Stimulated activated CD4-positive, alpha-beta T cell treated with anti-CD3 and anti-CD28 coated beads, Interleukin-1b, Interleukin-23, amount 100 ng/mL, for 24 hours (primary cell): ENCODE measurements around the gene PPM1N.

ENCODE experiments used
- DNase-seq, 4 experiments: peaks; one replicate each; pipeline ENCODE4 v3.0.0-alpha.2; 2020; ENCODE audit warnings: low read depth in 4 of 4, low spot score in 1 of 4

PPM1N gene, protein sequence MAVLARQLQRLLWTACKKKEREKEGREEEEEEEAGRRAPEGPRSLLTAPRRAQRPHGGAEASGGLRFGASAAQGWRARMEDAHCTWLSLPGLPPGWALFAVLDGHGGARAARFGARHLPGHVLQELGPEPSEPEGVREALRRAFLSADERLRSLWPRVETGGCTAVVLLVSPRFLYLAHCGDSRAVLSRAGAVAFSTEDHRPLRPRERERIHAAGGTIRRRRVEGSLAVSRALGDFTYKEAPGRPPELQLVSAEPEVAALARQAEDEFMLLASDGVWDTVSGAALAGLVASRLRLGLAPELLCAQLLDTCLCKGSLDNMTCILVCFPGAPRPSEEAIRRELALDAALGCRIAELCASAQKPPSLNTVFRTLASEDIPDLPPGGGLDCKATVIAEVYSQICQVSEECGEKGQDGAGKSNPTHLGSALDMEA

DNA sequence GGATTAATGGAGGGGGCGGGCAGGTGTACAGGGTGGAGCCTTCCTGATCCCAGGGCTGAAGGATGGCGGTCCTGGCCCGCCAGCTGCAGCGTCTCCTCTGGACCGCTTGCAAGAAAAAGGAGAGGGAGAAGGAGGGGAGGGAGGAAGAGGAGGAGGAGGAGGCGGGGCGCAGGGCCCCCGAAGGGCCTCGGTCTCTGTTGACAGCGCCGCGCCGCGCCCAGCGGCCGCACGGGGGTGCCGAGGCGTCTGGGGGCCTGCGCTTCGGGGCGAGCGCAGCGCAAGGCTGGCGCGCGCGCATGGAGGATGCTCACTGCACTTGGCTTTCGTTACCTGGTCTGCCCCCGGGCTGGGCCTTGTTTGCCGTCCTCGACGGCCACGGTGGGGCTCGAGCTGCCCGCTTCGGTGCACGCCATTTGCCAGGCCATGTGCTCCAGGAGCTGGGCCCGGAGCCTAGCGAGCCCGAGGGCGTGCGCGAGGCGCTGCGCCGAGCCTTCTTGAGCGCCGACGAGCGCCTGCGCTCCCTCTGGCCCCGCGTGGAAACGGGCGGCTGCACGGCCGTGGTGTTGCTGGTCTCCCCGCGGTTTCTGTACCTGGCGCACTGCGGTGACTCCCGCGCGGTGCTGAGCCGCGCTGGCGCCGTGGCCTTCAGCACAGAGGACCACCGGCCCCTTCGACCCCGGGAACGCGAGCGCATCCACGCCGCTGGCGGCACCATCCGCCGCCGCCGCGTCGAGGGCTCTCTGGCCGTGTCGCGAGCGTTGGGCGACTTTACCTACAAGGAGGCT is at the start of gene PPM1N:
TSS of gene PPM1N (plus strand) at position 33 of the 785 bp plus-strand sequence. CDS start at position 63, 30 bp downstream.
- DNase-seq = peak in 2 of 4 experiments; percentile 39 to 51

- no peak for DNase-seq
Observed at GRCh38 chr19:45448887-45449299, 49.4 kb upstream of the PPM1N start.

DNA sequence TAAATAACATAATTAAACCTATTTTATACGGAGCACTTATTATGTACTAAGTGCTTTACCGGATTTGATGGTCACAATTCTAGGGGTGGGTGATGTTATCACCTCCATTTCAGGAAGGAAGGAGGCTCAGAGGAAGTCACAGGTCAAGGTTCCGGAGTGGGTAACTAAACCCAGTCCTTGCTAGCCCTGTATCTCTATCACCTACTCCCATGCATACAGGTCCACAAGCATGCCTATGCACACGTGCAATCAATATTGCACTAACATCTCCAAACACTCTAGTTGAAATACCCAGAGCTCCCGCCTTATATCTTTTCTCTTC is 48.3 kb upstream of the PPM1N start:
- no peak for DNase-seq

- DNase-seq = no peak
Observed at GRCh38 chr19:45451131-45451849, 47.0 kb upstream of the PPM1N start.

DNA sequence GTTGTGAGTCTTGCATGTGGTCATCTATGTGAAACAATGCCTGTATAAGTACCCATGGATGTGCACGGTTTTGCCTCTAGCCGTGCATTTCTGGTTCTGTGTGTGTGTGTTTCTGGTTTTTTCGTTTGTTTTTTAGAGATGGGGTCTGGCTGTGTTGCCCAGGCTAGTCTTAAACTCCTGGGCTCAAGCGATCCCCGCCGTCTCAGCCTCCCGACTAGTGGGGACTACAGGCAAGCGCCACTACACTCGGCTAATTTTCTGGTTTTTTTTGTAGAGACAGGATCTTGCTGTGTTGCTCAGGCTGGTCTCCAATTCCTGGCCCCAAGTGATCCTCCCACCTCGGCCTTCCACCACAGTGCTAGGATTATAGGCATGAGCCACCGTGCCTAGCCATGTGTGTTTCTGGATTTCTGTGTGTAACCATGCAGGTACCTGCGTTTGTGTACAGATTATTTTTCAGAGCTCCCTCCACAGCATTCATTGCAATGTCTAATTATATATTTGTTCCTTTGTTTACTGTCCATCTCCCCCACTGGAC is 46.3 kb upstream of the PPM1N start:
- no peak for DNase-seq

DNA sequence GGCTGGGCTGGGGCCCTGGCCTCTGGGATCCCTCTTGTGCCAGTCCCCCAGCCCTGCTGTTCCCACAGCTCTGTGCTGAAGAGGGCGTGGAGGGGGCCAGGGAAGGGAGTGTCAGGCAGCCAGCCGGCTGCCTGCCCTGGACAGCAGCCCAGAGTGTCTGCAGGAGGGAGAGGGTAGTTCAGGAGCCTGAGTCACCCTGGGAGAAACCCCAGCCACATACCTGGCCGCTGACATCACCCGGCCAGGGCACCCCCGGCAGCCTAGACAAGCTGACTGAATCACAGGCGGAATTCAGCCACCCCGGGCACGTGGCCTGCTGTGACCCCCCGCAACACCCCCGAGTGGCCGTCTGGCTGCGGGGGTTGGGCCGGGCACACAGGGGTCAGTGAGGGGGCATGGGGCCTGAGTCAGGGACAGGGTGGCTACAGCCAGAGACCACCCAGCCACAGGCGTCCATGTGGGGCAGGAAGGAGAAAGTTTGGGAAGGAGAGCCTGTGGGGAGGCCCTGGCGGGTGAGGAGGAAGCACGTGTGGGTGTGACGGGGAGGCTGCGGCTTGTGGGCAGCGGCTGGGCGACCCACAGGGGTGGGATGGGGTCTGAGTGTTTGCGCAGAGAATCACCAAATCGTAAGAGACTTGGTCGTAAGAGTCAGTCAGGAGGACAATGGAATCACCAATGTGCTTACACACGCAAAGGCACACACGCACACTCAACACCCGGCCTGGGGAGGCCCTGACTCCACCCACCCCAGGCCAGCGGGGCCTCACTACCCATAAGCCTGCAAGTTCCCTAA is 42.3 kb upstream of the PPM1N start:
- no peak for DNase-seq

DNA sequence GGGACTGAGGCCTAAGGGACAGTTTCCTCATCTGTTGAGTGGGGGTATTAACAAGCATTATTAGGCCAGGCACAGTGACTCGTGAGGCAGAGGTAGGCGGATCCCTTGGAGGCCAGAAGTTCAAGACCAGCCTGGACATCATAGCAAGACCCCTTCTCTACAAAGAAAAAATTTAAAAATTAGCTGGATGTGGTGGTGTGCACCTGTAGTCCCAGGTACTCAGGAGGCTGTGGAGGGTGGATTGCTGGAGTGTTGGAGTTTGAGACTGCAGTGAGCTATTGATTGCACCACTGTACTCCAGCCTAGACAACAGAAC is 41.8 kb upstream of the PPM1N start:
- no peak for DNase-seq

GRCh38 chr19:45457776-45458175 is 40.5 kb upstream of the PPM1N start:
- DNase-seq = no peak

DNA sequence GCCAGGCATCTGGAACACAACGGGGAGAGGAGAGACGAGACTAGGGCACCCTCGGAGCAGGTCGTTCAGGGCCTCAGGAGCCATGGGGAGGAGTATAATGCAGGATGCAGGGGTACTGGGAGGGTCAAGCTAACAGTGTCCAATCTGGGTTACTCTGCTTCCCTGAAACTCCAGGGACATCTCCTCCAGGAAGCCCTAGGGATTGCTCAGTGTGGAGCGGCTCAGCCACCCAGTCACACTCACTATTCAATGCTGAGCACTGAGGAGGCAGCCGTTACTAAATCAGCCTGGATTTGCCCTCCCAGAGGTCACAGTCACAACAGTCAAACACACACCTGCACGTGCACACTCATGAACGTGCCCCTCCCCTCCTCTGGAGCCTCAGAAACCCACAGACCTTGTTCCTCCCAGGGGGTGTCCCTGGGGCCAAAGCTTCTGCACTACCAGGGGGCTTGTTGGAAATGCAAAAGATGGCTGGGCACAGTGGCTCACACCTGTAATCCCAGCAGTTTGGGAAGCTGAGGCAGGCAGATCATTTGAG is 37.4 kb upstream of the PPM1N start:
- no peak for DNase-seq

- no peak for DNase-seq
Observed at GRCh38 chr19:45462174-45462573, 36.1 kb upstream of the PPM1N start.

DNA sequence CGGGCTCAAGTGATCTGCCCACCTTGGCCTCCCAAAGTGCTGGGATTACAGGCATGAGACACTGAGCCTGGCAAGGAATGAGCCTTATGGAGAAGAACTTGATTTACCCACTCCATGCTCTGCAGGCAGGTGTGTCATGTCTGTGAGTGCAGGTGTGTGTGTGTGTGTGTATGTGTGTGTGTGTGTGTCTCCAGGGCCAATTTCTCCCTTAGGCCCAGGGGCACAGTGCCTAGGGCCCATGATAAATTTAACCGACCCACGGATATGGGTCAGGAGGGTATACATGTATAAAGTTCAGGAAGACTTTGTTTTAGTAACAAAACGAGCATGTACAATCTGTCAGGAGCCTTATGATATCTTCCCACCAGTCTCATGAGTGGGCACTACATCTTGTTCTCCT is 35.0 kb upstream of the PPM1N start:
- DNase-seq = no peak

- no peak for DNase-seq
Observed at GRCh38 chr19:45464274-45464673, 34.0 kb upstream of the PPM1N start.

- DNase-seq = no peak
Observed at GRCh38 chr19:45464852-45465441, 33.3 kb upstream of the PPM1N start.

DNA sequence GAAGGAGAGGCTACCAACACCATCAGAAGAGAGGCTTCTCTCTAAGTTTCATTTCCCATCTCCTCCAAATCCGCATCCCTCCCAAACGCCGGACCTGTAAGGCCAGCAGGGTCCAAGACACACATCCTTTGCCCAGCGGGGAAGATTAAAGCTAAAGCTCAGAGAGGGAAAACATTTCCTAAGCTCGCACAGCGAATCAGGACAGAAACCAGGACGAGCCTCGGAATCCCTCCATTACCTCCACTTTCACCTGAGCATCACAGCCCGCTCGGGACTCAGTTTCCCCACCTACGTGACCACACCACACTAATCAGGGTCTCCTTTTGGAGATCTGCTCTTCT is 31.2 kb upstream of the PPM1N start:
- DNase-seq = no peak

DNA sequence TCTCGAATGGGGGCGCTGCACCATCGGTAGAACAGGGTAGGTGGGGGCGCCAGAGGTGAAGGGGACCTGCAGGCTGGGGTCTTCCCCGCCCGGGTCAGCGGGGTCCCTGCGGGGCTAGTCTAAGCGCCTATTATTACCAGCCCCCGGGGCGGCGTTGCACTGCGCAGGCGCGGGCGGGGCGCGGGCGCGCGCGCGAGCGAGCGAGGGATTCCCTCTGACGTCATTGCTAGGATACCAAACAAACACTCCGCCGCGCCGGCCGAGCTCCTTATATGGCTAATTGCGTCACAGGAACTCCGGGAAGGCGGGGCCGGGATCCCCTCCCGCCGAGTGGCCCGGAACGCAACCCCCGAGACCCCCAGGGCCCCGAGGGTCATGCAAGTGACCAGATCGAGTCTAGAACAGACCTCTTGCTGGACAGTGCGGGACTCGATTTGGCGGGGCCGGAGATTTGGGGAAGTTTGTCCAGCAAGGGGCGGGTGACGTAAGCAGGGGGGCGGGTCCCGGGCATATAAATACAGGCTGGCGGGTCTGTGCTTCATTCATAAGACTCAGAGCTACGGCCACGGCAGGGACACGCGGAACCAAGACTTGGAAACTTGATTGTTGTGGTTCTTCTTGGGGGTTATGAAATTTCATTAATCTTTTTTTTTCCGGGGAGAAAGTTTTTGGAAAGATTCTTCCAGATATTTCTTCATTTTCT is 30.6 kb upstream of the PPM1N start, which contains the start of gene FOSB:
TSS of gene FOSB (plus strand) at position 541 of the 703 bp plus-strand sequence. CDS start 591 bp downstream, outside the sequence.
- peak; percentile 84 to 93 (median 86) for DNase-seq

DNA sequence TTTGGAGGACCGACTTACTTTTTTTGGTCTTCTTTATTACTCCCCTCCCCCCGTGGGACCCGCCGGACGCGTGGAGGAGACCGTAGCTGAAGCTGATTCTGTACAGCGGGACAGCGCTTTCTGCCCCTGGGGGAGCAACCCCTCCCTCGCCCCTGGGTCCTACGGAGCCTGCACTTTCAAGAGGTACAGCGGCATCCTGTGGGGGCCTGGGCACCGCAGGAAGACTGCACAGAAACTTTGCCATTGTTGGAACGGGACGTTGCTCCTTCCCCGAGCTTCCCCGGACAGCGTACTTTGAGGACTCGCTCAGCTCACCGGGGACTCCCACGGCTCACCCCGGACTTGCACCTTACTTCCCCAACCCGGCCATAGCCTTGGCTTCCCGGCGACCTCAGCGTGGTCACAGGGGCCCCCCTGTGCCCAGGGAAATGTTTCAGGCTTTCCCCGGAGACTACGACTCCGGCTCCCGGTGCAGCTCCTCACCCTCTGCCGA is 30.0 kb upstream of the PPM1N start:
- peak in 1 of 4 experiments; percentile 13 for DNase-seq

DNA sequence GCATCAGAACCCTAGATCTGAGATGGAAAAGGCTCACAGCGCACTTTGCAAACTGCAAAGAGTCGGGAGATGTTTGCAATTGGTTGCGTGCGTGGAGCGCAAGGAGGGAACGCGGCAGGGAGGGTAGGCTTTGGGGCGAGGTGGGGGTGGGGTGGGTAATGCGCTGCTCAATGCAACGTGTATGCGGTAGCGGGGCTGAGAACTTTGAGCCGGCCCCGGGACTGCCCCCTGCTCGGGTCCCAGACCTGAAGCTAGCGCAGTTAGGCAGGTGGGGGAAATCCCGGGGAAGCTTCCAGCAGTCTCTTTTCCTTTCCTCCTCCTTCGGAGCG is 29.5 kb upstream of the PPM1N start:
- peak in 1 of 4 experiments; percentile 57 for DNase-seq

- DNase-seq = peak; percentile 77 to 91 (median 83)
Observed at GRCh38 chr19:45469132-45469944, 28.9 kb upstream of the PPM1N start.
